IMR-90 (cell line): ENCODE measurements around the gene YBX1.

Source experiments
- BHLHE40 ChIP-seq: fragments of 150-350 bp; IDR thresholded peaks from 2 replicates; pipeline ENCODE4 v1.6.1; 2016; ENCODE audit warnings: mild to moderate bottlenecking, low read depth, low read length
- CTCF ChIP-seq: conservative IDR thresholded peaks from 2 replicates; pipeline ENCODE4 v1.5.1; 2012; ENCODE audit warnings: mild to moderate bottlenecking, low read depth, low read length, improper control_type of control experiment
- POLR2A ChIP-seq: IDR thresholded peaks from 2 replicates; pipeline ENCODE4 v1.6.1; 2012; ENCODE audit warnings: mild to moderate bottlenecking, low read depth, low read length
- SMC3 ChIP-seq: fragments of 150-350 bp; IDR thresholded peaks from 2 replicates; pipeline ENCODE4 v1.6.1; 2016; ENCODE audit warnings: low read depth, mild to moderate bottlenecking, antibody characterized with exemption, low read length, moderate library complexity

- TF ChIP-seq BHLHE40 = no peak
- TF ChIP-seq CTCF = no peak
- TF ChIP-seq SMC3 = no peak
- TF ChIP-seq POLR2A = no peak
Measured at GRCh38 chr1:42730002-42730401, 47.8 kb downstream of the YBX1 start.
